Epithelial cell of proximal tubule (primary cell): Measurements from ENCODE around the gene TMSB4X. TPM values are rescaled to one million over a fixed set of nuclear protein-coding genes. Genes with fewer than 3 reads are reported as not detected.

Source experiments
- DNase-seq: peaks from one replicate; pipeline ENCODE4 v3.0.0-alpha.2; 2011; ENCODE audit warnings: low read depth
- H3K4me3 ChIP-seq: 2 replicates; pipeline ENCODE4 v1.5.1; 2011; ENCODE audit warnings: low read depth, mild to moderate bottlenecking, low read length
- total RNA-seq: library from RNA; depleted of rRNA; stranded (reverse); fragments of >200 nt; gene quantifications from 2 replicates; pipeline ENCODE4 v1.2.3, GENCODE V29; 2015
- TF ChIP-seq, protein P1 (sequence below): conservative IDR thresholded peaks from 2 replicates; pipeline ENCODE4 v1.5.1; 2012; ENCODE audit warnings: low read depth, mild to moderate bottlenecking, low read length

Gene TMSB4X
- total RNA-seq, 1 donor from 2014 or later, result 5,862 TPM

DNA sequence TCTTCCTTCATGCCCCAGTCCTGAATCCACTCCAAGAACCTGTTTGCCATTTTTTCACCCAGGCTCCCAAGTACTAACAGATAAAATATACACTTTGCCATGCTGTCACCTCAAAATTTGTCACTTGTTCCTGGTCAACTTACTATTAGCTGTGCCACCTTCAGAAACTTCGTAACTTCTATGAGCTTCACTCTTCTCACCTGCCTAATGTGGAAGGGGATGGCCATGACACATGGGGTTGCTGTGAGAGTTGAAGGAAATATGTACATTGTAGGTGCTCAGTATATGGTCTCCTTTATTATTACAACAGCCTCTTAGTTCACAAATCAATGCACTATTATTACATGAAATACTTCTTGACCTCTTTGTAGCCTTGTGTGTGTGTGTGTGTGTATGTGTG is 10.4 kb downstream of the TMSB4X start:
- no peak for DNase-seq
- no peak overlapping the region for H3K4me3 ChIP-seq
- TF ChIP-seq, protein P1, sequence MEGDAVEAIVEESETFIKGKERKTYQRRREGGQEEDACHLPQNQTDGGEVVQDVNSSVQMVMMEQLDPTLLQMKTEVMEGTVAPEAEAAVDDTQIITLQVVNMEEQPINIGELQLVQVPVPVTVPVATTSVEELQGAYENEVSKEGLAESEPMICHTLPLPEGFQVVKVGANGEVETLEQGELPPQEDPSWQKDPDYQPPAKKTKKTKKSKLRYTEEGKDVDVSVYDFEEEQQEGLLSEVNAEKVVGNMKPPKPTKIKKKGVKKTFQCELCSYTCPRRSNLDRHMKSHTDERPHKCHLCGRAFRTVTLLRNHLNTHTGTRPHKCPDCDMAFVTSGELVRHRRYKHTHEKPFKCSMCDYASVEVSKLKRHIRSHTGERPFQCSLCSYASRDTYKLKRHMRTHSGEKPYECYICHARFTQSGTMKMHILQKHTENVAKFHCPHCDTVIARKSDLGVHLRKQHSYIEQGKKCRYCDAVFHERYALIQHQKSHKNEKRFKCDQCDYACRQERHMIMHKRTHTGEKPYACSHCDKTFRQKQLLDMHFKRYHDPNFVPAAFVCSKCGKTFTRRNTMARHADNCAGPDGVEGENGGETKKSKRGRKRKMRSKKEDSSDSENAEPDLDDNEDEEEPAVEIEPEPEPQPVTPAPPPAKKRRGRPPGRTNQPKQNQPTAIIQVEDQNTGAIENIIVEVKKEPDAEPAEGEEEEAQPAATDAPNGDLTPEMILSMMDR, result no peak

- TF ChIP-seq, protein P1, result no peak
- H3K4me3 ChIP-seq, result no peak overlapping the region
- DNase-seq, result no peak
These were observed 11.4 kb downstream of the TMSB4X start for GRCh38 chrX:12986164-12986779.

DNA sequence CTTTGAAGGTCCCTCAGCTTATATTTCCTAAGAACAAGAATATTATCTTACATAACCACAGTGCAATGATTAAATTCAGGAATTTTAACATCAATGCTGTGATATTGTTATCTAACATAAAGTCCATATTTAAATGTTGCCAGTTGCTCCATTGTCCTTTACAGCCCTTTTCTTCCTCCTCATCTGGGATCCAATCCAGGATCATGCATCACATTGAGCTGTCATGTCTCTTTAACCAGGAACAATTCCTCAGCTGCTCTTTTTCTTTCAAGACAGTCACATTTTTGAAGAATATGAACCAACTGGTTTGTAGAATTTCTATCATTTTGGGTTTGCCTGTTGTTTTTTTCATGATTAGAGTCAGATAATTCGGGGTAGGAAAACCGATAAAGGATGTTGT is 12.0 kb downstream of the TMSB4X start:
- H3K4me3 ChIP-seq, result no peak overlapping the region
- TF ChIP-seq, protein P1, result no peak
- no peak for DNase-seq

- no peak for DNase-seq
- TF ChIP-seq, protein P1, result no peak
- H3K4me3 ChIP-seq, result no peak overlapping the region
These were observed 12.4 kb downstream of the TMSB4X start for GRCh38 chrX:12987340-12987739.

GRCh38 chrX:12987900-12988594 is 13.1 kb downstream of the TMSB4X start:
- DNase-seq, result no peak
- H3K4me3 ChIP-seq, result no peak overlapping the region
- TF ChIP-seq, protein P1, result no peak

GRCh38 chrX:12988797-12989196 is 13.9 kb downstream of the TMSB4X start:
- H3K4me3 ChIP-seq, result no peak overlapping the region
- TF ChIP-seq, protein P1, result no peak
- DNase-seq, result no peak

DNA sequence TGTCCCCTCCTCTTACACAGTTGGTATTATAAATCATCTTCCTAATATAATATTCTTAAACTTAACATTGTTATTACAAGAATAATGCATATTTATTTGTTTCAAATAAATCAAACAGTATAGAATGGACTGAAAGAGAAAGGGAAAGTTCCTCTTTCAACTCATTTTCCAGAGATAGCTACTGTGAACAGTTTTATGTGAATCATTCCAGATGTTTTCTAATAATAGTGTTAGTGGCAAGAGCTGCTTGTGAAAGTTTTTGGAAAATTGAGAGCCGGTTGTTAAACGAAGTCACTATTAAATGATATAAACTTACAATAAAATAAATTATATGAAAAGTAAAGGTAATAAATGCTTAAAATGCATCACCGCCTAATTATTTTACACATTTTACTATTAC is 14.6 kb downstream of the TMSB4X start:
- TF ChIP-seq, protein P1, result no peak
- DNase-seq, result no peak
- no peak overlapping the region for H3K4me3 ChIP-seq
